ENCODE measurements around the gene ZNF638.
"Not testable (repeated sequence)": the region's sequence is repeated elsewhere in the genome, so short reads cannot be mapped to it uniquely, and the experiment has no call there.

The ZNF638 gene

DNA sequence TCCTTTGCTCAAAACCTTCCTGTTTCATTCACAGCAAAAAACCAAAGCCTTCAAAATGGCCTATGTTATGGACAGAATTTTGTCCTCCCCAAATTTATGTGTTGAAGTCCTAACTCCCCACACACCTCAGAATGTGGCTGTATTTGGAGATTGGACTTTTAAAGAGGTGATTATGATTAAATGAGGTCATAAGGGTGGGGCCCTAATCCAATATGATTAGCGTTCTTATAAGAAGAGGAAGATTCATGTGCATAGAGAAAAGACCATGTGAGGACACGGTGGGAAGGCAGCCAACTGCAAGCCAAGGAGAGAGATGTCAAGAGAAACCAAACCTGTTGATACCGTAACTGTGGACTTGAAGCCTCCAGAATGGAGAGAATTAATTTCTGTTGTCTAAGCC lies 4.6 kb upstream of the ZNF638 start:
- Histone ChIP-seq H3K4me1 (peaks cover 0 to 6% (median 4%) of the 10 kb centered on the region in 4 donors), H3K4me3 (no peak overlapping the region), H3K27me3 (no peaks in the 10 kb centered on the region), H3K27ac (no peak overlapping the region), H3K9me3 (peaks cover 0 to 7% (median 0%) of the 10 kb centered on the region in 3 donors), H3K36me3 (no peaks in the 10 kb centered on the region)
- intact Hi-C loops (cut with DNase I; ENCODE audit: low total_unique reads) = loop anchor here (5.0 kb wide), 1 partner anchor 50 kb away; no protein-coding TSS in a partner anchor
- no peak for DNase-seq
- TF ChIP-seq, protein P1, sequence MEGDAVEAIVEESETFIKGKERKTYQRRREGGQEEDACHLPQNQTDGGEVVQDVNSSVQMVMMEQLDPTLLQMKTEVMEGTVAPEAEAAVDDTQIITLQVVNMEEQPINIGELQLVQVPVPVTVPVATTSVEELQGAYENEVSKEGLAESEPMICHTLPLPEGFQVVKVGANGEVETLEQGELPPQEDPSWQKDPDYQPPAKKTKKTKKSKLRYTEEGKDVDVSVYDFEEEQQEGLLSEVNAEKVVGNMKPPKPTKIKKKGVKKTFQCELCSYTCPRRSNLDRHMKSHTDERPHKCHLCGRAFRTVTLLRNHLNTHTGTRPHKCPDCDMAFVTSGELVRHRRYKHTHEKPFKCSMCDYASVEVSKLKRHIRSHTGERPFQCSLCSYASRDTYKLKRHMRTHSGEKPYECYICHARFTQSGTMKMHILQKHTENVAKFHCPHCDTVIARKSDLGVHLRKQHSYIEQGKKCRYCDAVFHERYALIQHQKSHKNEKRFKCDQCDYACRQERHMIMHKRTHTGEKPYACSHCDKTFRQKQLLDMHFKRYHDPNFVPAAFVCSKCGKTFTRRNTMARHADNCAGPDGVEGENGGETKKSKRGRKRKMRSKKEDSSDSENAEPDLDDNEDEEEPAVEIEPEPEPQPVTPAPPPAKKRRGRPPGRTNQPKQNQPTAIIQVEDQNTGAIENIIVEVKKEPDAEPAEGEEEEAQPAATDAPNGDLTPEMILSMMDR (IDR thresholded peaks at IDR 0.05) = no peak

DNA sequence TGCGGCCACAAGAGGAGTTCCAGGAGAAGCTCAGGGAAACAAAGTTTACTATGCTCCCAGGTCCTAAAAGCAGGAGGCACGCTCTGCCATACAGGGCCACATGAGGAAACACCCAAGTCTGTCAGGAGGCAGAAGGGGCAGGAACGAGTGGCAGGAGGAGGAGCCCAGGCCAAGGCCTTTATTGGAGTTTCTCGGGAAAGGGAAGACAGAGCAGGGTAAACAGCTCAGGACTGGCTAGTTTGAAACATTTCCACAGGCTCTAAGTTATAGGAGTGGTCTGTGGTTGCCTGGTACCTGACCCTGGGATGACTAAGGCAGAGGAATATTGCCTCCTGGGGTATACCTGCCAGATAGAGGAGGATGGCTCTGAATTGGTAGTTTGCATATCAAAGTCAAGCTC lies 3.7 kb upstream of the ZNF638 start:
- TF ChIP-seq, protein P1 (IDR thresholded peaks at IDR 0.05) = no peak
- H3K4me3 ChIP-seq = no peak overlapping the region
- H3K27me3 ChIP-seq = no peaks in the 10 kb centered on the region
- DNase-seq = no peak
- intact Hi-C loops (cut with DNase I; ENCODE audit: low total_unique reads) = loop anchor here (5.0 kb wide), 1 partner anchor 51 kb away; no protein-coding TSS in a partner anchor
- H3K4me1 ChIP-seq = peaks cover 0 to 6% (median 5%) of the 10 kb centered on the region in 4 donors
- H3K9me3 ChIP-seq = peaks cover 0 to 5% (median 0%) of the 10 kb centered on the region in 3 donors
- H3K36me3 ChIP-seq = no peaks in the 10 kb centered on the region
- no peak overlapping the region for H3K27ac ChIP-seq

DNA sequence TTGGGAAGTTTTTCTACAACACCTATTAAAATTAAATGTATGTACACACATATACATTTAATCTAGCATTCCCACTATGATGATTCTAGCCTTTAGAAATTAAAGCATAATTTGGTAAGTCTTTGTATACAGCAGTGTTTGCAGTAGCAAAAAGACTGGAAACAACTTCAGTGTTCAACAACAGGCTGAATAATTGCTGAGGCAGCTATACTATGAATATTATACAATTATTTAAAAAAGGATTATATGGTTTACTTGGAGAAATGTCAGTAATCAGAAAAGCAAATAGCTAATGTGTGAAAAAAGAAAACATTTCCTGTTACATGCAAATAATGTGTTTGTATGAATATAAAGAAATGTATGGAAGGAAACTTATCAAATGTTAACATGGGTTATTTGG lies 1.4 kb upstream of the ZNF638 start:
- Histone ChIP-seq H3K4me3 (no peak overlapping the region), H3K36me3 (no peaks in the 10 kb centered on the region), H3K27ac (no peak overlapping the region), H3K27me3 (no peaks in the 10 kb centered on the region), H3K4me1 (peaks cover 0 to 28% (median 13%) of the 10 kb centered on the region in 4 donors), H3K9me3 (peaks cover 0 to 5% (median 0%) of the 10 kb centered on the region in 3 donors)
- TF ChIP-seq, protein P1 (IDR thresholded peaks at IDR 0.05) = no peak
- DNase-seq = no peak
- intact Hi-C loops (cut with DNase I; ENCODE audit: low total_unique reads) = loop anchor here (2.0 to 5.0 kb wide), 2 partner anchors 103 to 127 kb away; partner anchors contain the start of gene PAIP2B

DNA sequence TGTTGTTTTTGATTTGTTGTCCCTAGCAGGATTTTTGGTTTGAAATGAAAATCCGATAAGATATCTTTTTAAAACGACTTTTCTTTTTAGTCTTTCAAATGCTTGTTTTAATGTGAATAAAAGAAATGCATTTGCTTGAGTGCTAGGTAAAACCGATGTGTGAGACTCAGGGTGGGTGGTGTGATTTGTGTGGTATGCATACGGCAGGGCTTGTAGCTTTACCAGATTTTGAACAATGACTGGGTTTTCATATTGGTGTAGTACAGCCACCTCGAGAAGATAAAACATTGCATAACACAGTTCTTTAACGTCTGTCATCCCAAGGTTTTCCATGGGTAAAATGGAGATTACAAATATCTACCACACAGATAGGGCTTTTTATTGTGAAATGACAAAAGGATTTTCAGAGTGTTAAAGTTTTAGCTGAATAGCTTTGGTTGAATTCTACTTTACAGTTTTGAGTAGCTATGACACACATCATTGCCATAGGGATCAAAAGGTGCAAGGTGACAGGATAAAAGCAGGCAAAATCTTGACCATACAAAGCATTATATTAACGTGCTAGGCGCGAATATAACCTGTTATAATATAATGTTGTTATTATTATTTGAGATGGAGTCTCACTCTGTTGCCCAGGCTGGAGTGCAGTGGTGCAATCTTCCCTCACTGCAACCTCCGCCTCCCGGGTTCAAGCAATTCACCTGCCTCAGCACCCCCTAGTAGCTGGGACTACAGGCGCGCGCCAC lies 824 bp upstream of the ZNF638 start:
- H3K4me3 ChIP-seq = peak overlapping the region; percentile 88 to 95
- peak overlapping the region; percentile 88 to 95 for H3K27ac ChIP-seq
- H3K36me3 ChIP-seq = no peaks in the 10 kb centered on the region
- no peaks in the 10 kb centered on the region for H3K27me3 ChIP-seq
- TF ChIP-seq, protein P1 (IDR thresholded peaks at IDR 0.05) = no peak
- H3K4me1 ChIP-seq = peaks cover 0 to 34% (median 14%) of the 10 kb centered on the region in 4 donors
- peaks cover 0 to 5% (median 0%) of the 10 kb centered on the region in 3 donors for H3K9me3 ChIP-seq
- DNase-seq = no peak
- intact Hi-C loops (cut with DNase I; ENCODE audit: low total_unique reads) = loop anchor here (2.0 to 5.0 kb wide), 2 partner anchors 104 to 127 kb away; partner anchors contain the start of gene PAIP2B

DNA sequence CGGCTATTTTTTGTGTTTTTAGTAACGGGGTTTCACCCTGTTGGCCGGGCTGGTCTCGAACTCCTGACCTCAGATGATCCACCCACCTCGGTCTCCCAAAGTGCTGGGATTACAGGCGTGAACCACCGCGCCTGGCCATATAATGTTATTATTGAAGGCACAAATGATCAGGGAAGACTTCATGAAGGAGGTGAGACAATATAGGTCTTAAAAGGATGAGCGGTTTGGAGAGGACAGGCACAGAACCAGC lies 326 bp upstream of the ZNF638 start:
- H3K36me3 ChIP-seq, H3K27me3 ChIP-seq, H3K9me3 ChIP-seq: not testable (repeated sequence)
- Histone ChIP-seq H3K4me3 (peak overlapping the region; percentile 88 to 95), H3K4me1 (peaks cover 0 to 39% (median 17%) of the 10 kb centered on the region in 4 donors), H3K27ac (peak overlapping the region; percentile 88 to 95)
- DNase-seq = peak in 1 of 2 donors; percentile 22
- intact Hi-C loops (cut with DNase I; ENCODE audit: low total_unique reads) = loop anchor here (2.0 to 5.0 kb wide), 2 partner anchors 104 to 126 kb away; partner anchors contain the start of gene PAIP2B

DNA sequence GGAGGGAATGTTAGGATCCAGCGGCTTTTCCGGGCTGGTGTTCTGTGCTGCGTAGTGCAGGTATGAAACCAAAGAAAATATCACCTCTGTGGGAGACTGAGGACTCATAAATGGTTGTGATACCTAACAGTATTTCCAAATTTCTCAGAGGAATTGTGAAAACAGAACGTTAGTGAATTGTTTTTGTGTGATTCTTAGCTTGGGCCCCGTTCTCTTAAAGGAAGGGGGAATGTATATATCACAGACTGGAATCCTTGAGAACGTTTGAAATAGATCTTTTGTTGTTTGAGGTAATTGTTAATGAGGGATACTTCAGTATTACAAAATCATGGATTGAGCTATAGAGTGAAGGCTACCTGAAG lies 834 bp downstream of the ZNF638 start:
- no peak for DNase-seq

More for the DNA sequence above, 834 bp downstream of the ZNF638 start:
- no peaks in the 10 kb centered on the region for H3K27me3 ChIP-seq
- no peaks in the 10 kb centered on the region for H3K36me3 ChIP-seq
- H3K4me3 ChIP-seq = peak overlapping the region; percentile 88 to 95
- intact Hi-C loops (cut with DNase I; ENCODE audit: low total_unique reads) = loop anchor here (5.0 kb wide), 1 partner anchor 125 kb away; no protein-coding TSS in a partner anchor
- peak overlapping the region; percentile 88 to 95 for H3K27ac ChIP-seq
- peaks cover 0 to 50% (median 21%) of the 10 kb centered on the region in 4 donors for H3K4me1 ChIP-seq
- TF ChIP-seq, protein P1 (IDR thresholded peaks at IDR 0.05) = no peak
- H3K9me3 ChIP-seq = no peaks in the 10 kb centered on the region
